LNCAP (cell line): ENCODE results near the gene SRGAP1.

Source experiments
- CTCF ChIP-seq: fragments of 450-650 bp; IDR thresholded peaks from 2 replicates; pipeline ENCODE4 v1.5.1; 2017; ENCODE audit warnings: mild to moderate bottlenecking

The SRGAP1 gene

GRCh38 chr12:63958876-63959580 is 114.5 kb downstream of the SRGAP1 start:
- TF ChIP-seq CTCF: no peak

- TF ChIP-seq CTCF: no peak
Measured at GRCh38 chr12:63961048-63961447, 116.5 kb downstream of the SRGAP1 start.

- no peak for TF ChIP-seq CTCF
Measured at GRCh38 chr12:63961543-63961942, 117.0 kb downstream of the SRGAP1 start.

- no peak for TF ChIP-seq CTCF
Measured at GRCh38 chr12:63963868-63964267, 119.4 kb downstream of the SRGAP1 start.

- no peak for TF ChIP-seq CTCF
Measured at GRCh38 chr12:63964301-63964700, 119.8 kb downstream of the SRGAP1 start.

GRCh38 chr12:63965936-63966605 is 121.6 kb downstream of the SRGAP1 start:
- no peak for TF ChIP-seq CTCF

- TF ChIP-seq CTCF: no peak
Measured at GRCh38 chr12:63966606-63966975, 122.1 kb downstream of the SRGAP1 start.
